ENCODE results near the gene FGD5.
"Not testable (repeated sequence)": the region's sequence is repeated elsewhere in the genome, so short reads cannot be mapped to it uniquely, and the experiment has no call there.

FGD5 gene

GRCh38 chr3:14806641-14807263, 12.0 kb upstream of the FGD5 start:
- DNase-seq, result no peak

- DNase-seq, result no peak
Measured at GRCh38 chr3:14808025-14808424, 10.7 kb upstream of the FGD5 start.

- no peak for DNase-seq
Measured at GRCh38 chr3:14808502-14809266, 10.1 kb upstream of the FGD5 start.

- DNase-seq, result not testable (repeated sequence)
Measured at GRCh38 chr3:14809611-14810010, 9.2 kb upstream of the FGD5 start.

GRCh38 chr3:14810070-14810791, 8.5 kb upstream of the FGD5 start:
- no peak for DNase-seq

- DNase-seq, result no peak
Measured at GRCh38 chr3:14810801-14811661, 7.7 kb upstream of the FGD5 start.

- DNase-seq, result no peak
Measured at GRCh38 chr3:14811684-14812083, 7.1 kb upstream of the FGD5 start.

GRCh38 chr3:14812196-14812790, 6.5 kb upstream of the FGD5 start:
- no peak for DNase-seq

GRCh38 chr3:14814411-14814871, 4.3 kb upstream of the FGD5 start:
- no peak for DNase-seq

GRCh38 chr3:14816359-14816758, 2.4 kb upstream of the FGD5 start:
- DNase-seq, result no peak

- DNase-seq, result no peak
Measured at GRCh38 chr3:14819671-14820070, 909 bp downstream of the FGD5 start.

GRCh38 chr3:14820156-14820555, 1.4 kb downstream of the FGD5 start:
- no peak for DNase-seq

GRCh38 chr3:14821151-14821550, 2.4 kb downstream of the FGD5 start:
- no peak for DNase-seq

- DNase-seq, result no peak
Measured at GRCh38 chr3:14822134-14822533, 3.4 kb downstream of the FGD5 start.

GRCh38 chr3:14822670-14823390, 4.1 kb downstream of the FGD5 start:
- no peak for DNase-seq

- DNase-seq, result no peak
Measured at GRCh38 chr3:14823393-14823792, 4.6 kb downstream of the FGD5 start.

- DNase-seq, result no peak
Measured at GRCh38 chr3:14823910-14824629, 5.3 kb downstream of the FGD5 start.

- no peak for DNase-seq
Measured at GRCh38 chr3:14824646-14825045, 5.9 kb downstream of the FGD5 start.

- no peak for DNase-seq
Measured at GRCh38 chr3:14826069-14826468, 7.3 kb downstream of the FGD5 start.

- DNase-seq, result no peak
Measured at GRCh38 chr3:14827776-14828175, 9.0 kb downstream of the FGD5 start.

- no peak for DNase-seq
Measured at GRCh38 chr3:14829811-14830210, 11.0 kb downstream of the FGD5 start.
